ENCODE measurements around the gene DGKZ. TPM values are rescaled to one million over a fixed set of nuclear protein-coding genes. Genes with fewer than 3 reads are reported as not detected.

Gene DGKZ
- total and polyA plus RNA-seq, 2 donors (not counting 3 experiments of a cell fraction or from before 2014, with no cell fraction given): 88.8 to 127 TPM

DNA sequence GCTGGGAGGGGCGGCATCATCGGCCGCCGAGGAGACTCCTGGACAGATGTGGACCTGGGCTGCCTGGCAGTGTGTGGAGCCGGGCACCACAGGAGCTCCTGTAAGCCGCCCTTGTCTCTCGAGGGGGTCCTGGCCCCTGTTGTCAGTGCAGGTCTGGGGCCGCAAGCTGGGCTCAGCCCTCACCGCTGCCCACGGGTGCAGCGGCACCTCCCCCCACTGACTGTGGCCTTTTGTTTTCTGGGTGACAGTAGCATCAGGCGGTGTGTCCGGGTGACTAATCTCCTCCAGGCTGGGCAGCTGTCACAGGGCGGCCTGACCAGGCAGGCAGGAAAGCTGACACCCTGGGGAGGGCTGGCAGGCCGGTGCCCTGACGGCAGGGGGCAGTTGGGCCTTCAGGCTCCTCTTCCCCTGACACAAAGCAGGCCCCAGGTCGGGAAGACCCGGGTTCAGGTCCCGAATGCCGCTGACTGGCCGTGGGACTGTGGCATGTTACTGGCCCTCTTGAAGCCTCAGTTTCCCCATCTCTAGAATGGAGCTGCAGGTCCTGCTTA, 16.3 kb downstream of the DGKZ start:
- no peaks in the 10 kb centered on the region for H3K9me1 ChIP-seq (replicated peaks; ENCODE audit: control insufficient read depth, extremely low read depth, insufficient read depth, low read length)
- intact Hi-C loops (cut with micrococcal nuclease): loop anchor here (1.0 kb wide), 2 partner anchors 11 to 16 kb away; partner anchors contain the start of gene DGKZ
- TF ChIP-seq FOS (IDR thresholded peaks at IDR 0.05; ENCODE audit: borderline replicate concordance, insufficient read depth, low read length): no peak
- TF ChIP-seq MYC (IDR thresholded peaks at IDR 0.05; ENCODE audit: low read depth, low read length): no peak
- no peak for TF ChIP-seq POLR2A (IDR thresholded peaks at IDR 0.05; ENCODE audit: low read depth, low read length)
- TF ChIP-seq CTCF (IDR thresholded peaks at IDR 0.05; ENCODE audit: extremely low read depth in 1 of 2, insufficient read depth in 1 of 2, low read depth in 1 of 2, low read length in 2 of 2): peak in 1 of 2 donors; percentile 25
- no peak for TF ChIP-seq JUN (IDR thresholded peaks at IDR 0.05; ENCODE audit: borderline replicate concordance, insufficient read depth, insufficient read length, low read depth)
- TF ChIP-seq POLR2AphosphoS5 (IDR thresholded peaks at IDR 0.05; ENCODE audit: insufficient read depth, low read depth, low read length): peak; percentile 15
- TF ChIP-seq EZH2 (IDR thresholded peaks at IDR 0.05; ENCODE audit: borderline replicate concordance, low read depth, low read length, severe bottlenecking): no peak
- H3K36me3 ChIP-seq (ENCODE audit: control insufficient read depth in 2 of 2, extremely low read depth in 1 of 2, insufficient read depth in 2 of 2, low read length in 2 of 2): peaks cover 0 to 2% of the 10 kb centered on the region in 2 experiments
- FAIRE-seq (peak; percentile 65), DNase-seq (ENCODE audit: low read depth, low spot score) (peak; percentile 55)
- no peaks in the 10 kb centered on the region for H4K20me1 ChIP-seq (replicated peaks; ENCODE audit: control insufficient read depth, extremely low read depth, insufficient read depth, low read length)
- peak overlapping the region; percentile 53 for H3K9ac ChIP-seq (replicated peaks; ENCODE audit: extremely low read depth, insufficient read depth, low read length)
- H3K79me2 ChIP-seq (ENCODE audit: control insufficient read depth, insufficient read depth, low read length): peaks cover 36% of the 10 kb centered on the region
- H3K27me3 ChIP-seq (ENCODE audit: control insufficient read depth in 2 of 2, insufficient read depth in 2 of 2, low read length in 2 of 2): no peaks in the 10 kb centered on the region
- H3K4me2 ChIP-seq (ENCODE audit: insufficient read depth, low read length): peak overlapping the region; percentile 32
- H3K9me3 ChIP-seq (replicated peaks; ENCODE audit: control insufficient read depth, insufficient read depth, low read length): no peaks in the 10 kb centered on the region
- no TSS peak for BruUV-seq (replicated peaks)
- dilution Hi-C loops (cut with MboI; ENCODE audit: extremely low pct_ligation_motif_present, low sequenced_read_pairs): no loop called here
- no peak overlapping the region for H3K4me3 ChIP-seq (replicated peaks in 1 of 3; ENCODE audit: insufficient read depth in 1 of 3, low read depth in 1 of 3, low read length in 3 of 3)
- H2AFZ ChIP-seq (ENCODE audit: low read depth, low read length): no peak overlapping the region
- CTCF ChIA-PET: interaction anchor here (1.2 to 11.6 kb wide), 3 partner anchors 11 to 125 kb away, joined by 3 to 200 read pairs (median 9); partner anchors contain the start of gene DGKZ
- H3K4me1 ChIP-seq (ENCODE audit: control insufficient read depth, extremely low read depth, insufficient read depth, low read length): peaks cover 34% of the 10 kb centered on the region
- POLR2A ChIA-PET: no interaction called here
- H3K27ac ChIP-seq (ENCODE audit: insufficient read depth, low read depth, low read length): peak overlapping the region; percentile 80
